ENCODE data around the gene CA5A. TPM values are rescaled to one million over a fixed set of nuclear protein-coding genes. Genes with fewer than 3 reads are reported as not detected.
A peak's percentile ranks its signal among the peaks of the same experiment; 100 is the strongest.

The CA5A gene
- total RNA-seq, 1 donor from 2014 or later = not detected

GRCh38 chr16:87847785-87848675 is 88.3 kb downstream of the CA5A start:
- intact Hi-C loops (cut with DNase I) = no loop called here
- DNase-seq (ENCODE audit: low spot score) (peak; percentile 79), ATAC-seq (peak; percentile 88)

GRCh38 chr16:87847467-87847784 is 88.9 kb downstream of the CA5A start:
- intact Hi-C loops (cut with DNase I) = no loop called here
- ATAC-seq (peak; percentile 15), DNase-seq (ENCODE audit: low spot score) (no peak)

DNA sequence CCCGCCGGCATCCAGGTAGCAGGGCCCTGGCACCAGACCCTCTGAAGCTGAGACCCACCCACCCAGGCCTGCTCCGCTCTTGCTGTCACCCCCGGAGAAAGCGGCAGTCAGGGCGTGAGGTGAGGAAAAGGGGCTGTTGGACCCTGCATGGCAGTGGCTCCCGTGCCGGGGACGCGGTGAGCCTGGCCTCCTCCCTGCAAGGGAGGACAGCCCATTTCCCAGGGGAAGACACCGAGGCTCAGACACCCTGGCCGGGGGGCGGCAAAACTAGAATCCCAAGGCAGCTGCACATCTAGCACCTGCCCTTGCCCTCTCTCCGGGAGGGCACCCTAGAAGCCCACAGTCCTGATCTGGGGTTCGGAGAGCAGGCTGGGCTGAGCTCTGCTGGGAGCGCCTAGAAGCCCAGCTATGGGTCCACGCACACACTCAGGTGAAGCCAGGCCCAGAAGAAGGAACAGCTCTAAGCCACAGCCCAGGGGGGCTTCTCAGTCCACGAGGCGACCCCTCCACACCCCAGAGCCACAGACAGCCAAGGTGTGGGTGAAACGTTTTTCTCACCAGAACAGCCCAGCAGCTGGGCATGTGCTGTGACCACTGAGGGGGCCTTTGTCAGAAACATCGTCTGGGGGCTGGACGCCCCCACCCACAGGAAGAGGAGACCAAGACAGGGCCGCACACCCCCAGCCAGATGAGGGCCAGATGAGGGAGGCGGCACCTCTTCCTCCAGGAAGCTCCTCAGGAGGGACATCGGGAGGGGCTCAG is 89.4 kb downstream of the CA5A start:
- DNase-seq (ENCODE audit: low spot score) (no peak), ATAC-seq (no peak)
- intact Hi-C loops (cut with DNase I) = no loop called here

GRCh38 chr16:87845807-87846619 is 90.3 kb downstream of the CA5A start:
- intact Hi-C loops (cut with DNase I) = no loop called here
- ATAC-seq (no peak), DNase-seq (ENCODE audit: low spot score) (no peak)

- no peak for DNase-seq (ENCODE audit: low spot score)
- intact Hi-C loops (cut with DNase I) = no loop called here
- ATAC-seq = no peak
Observed at GRCh38 chr16:87845213-87845612, 91.1 kb downstream of the CA5A start.

DNA sequence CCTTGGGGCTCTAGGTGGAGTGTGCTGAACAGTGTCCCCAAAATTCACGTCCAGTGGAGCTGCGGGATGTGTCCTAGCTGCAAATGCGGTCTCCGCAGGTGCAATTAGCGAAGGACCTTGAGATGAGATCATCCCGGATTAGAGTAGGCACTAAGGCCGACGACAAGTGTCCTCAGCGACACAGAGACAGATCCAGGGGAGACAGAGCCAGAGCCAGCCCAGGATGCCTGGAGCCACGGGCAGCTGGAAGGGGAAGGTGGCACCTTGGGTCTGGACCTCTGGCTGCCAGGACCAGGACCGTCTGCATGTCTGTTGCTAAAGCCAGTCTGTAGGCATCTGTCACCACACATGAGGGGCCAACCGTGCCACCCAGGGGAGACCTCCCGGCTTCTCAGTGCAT is 91.5 kb downstream of the CA5A start:
- intact Hi-C loops (cut with DNase I) = no loop called here
- no peak for ATAC-seq
- DNase-seq (ENCODE audit: low spot score) = no peak

GRCh38 chr16:87844120-87844733 is 92.1 kb downstream of the CA5A start:
- ATAC-seq (no peak), DNase-seq (ENCODE audit: low spot score) (no peak)
- intact Hi-C loops (cut with DNase I) = no loop called here

DNA sequence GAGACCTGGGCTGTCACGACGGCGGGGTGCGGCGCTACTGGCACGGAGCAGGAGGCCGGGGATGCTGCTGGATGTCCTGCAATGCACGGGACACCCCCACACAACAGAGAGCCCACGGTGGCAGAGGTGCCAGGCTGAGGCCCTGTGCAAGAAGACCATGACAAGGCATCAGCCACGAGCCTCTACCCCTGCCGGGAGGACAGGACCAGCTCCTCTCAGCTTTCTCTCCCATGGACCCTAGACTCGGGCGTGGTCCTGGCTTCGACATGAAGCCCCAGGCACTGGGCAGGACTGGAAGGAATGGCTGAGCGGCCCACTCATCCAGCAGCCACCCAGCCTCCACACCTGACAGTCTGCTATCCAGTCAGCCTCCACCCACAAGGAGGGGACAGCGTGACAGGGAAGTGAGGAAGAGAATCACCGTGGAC is 92.6 kb downstream of the CA5A start:
- no peak for DNase-seq (ENCODE audit: low spot score)
- no peak for ATAC-seq
- intact Hi-C loops (cut with DNase I) = no loop called here

GRCh38 chr16:87842209-87842869 is 94.0 kb downstream of the CA5A start:
- DNase-seq (ENCODE audit: low spot score) (no peak), ATAC-seq (no peak)
- intact Hi-C loops (cut with DNase I) = no loop called here

DNA sequence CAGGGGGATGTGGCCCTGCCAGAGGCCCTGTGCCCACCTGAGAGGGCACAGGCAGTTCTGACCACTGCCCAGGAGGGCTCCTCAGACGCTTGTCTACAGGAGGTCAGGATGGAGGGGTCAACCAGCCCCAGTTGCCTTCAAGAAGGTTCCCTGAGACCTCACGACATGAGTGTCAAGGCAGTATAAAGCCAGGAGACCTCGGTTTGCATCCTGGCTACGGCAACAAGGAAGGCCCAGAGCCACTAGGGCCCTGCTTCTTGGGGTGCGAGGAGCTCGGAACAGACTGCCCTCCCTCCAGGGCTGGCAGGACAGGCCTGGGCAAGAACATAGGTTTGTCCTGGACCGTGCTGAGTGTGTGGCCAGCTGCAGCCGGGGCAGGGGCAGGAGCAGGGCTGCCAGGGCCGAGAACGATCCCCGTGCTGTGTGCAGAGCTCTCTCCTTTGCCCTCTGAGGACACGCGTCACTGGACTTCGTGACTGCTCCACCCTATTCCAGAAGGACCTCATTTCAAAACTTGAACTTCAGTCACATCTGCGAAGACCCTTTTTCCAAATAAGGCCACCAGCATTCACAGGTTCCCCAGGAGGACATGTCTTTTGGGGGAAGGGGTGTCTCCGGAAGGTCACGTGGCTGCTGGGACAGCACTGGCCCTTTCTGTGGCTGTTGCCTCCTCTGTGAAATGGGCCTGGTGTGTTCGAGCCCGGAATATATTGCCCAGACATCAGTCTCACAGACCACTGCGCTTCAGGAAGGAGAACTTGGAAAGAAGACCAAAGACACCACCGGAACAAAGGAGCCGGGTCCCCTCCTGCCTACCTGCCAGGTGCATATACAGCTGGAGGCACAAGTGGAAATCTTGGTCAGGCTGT is 94.8 kb downstream of the CA5A start:
- intact Hi-C loops (cut with DNase I) = no loop called here
- DNase-seq (ENCODE audit: low spot score) (no peak), ATAC-seq (no peak)

GRCh38 chr16:87840271-87840978 is 95.9 kb downstream of the CA5A start:
- ATAC-seq = no peak
- no peak for DNase-seq (ENCODE audit: low spot score)
- intact Hi-C loops (cut with DNase I) = no loop called here

DNA sequence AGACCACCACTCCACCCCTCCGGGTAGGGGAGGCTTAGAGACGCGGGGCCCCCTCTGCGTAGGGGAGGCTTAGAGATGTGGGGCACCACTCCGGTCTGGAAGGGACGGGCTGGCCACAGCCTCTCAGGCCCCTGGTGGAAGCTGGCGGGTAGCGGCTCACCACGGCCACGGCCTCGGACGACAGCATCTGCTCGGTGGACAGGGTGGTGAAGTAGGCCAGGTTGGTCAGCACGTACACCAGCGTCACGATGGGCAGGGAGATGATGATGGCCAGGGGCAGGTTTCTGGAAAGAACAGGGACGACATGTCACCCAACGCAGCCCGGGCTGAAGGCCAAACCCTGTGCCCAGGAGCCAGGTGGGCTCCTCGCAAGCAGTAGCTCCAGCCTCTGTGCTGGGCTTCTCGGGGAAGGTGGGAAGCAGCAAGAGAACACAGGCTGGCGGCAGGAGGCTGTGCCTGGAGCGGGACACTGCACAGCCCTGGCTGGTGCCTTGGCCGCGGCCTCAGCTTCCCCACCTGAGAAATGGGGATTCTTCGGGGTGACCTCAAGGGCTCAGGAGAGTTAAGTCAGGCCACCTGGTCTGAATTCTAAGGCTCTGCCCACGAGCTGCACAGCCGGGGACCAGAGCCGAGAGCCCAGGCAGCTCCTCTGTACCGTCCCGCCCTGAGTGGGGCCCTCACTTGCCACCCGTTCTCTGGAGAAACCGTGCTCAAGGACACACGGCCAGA is 96.6 kb downstream of the CA5A start:
- DNase-seq (ENCODE audit: low spot score) = no peak
- intact Hi-C loops (cut with DNase I) = no loop called here
- no peak for ATAC-seq

GRCh38 chr16:87838643-87839541 is 97.4 kb downstream of the CA5A start:
- no peak for ATAC-seq
- DNase-seq (ENCODE audit: low spot score) = no peak
- intact Hi-C loops (cut with DNase I) = no loop called here

Measured in sciatic nerve (tissue), 2 donors.